IMR-90 (cell line): ENCODE data around the gene LIMCH1. TPM values are rescaled to one million over a fixed set of nuclear protein-coding genes. Genes with fewer than 3 reads are reported as not detected.

ENCODE experiments used
- ATAC-seq: fragments of 200-7000 bp; cut with Tn5 transposase; 2 replicates; pipeline ENCODE4 v1.9.1; 2020; ENCODE audit warnings: low read depth, mild to moderate bottlenecking, moderate library complexity
- BruUV-seq: library from RNA; stranded (reverse); fragments of 400-500 nt; replicated peaks from 2 replicates; lab custom pipeline; 2021; lab: Mats Ljungman, UMichigan
- CTCF ChIA-PET: fragments of 300-600 bp; formaldehyde crosslinking; extraction: SDS; loops from one replicate; lab custom pipeline; 2021; ENCODE audit warnings: antibody characterized with exemption; lab: Yijun Ruan, JAX
- POLR2A ChIA-PET: fragments of 300-600 bp; sonication (Branson Sonifier 250); formaldehyde crosslinking; loops from one replicate; lab custom pipeline; 2022; ENCODE audit warnings: antibody characterized with exemption; ENCODE audit not compliant: unreplicated experiment; lab: Charles Lee
- DNase-seq: peaks from one replicate; pipeline ENCODE4 v3.0.0; 2013
- H2AFZ ChIP-seq: replicated peaks from 2 replicates; pipeline ENCODE3; 2013; ENCODE audit warnings: low read length, mild to moderate bottlenecking; ENCODE audit not compliant: poor library complexity
- H2AK5ac ChIP-seq: 2 replicates; pipeline ENCODE4 v1.6.1; 2013; ENCODE audit warnings: low read depth, low read length, inconsistent platforms
- H2AK9ac ChIP-seq: replicated peaks from 2 replicates; pipeline ENCODE3; 2013; ENCODE audit warnings: mild to moderate bottlenecking, low read depth, low read length, moderate library complexity; ENCODE audit not compliant: poor library complexity
- H2BK120ac ChIP-seq: 2 replicates; pipeline ENCODE4 v1.6.1; 2013; ENCODE audit warnings: low read depth, low read length, inconsistent platforms
- H2BK15ac ChIP-seq: 3 replicates; pipeline ENCODE4 v1.6.1; 2013; ENCODE audit warnings: low read depth, low read length, inconsistent platforms
- H2BK20ac ChIP-seq: 2 replicates; pipeline ENCODE4 v1.6.1; 2013; ENCODE audit warnings: low read depth, mild to moderate bottlenecking, inconsistent platforms, low read length, moderate library complexity
- H2BK5ac ChIP-seq: 2 replicates; pipeline ENCODE4 v1.6.1; 2013; ENCODE audit warnings: mild to moderate bottlenecking, low read depth, low read length, inconsistent platforms; ENCODE audit not compliant: poor library complexity, severe bottlenecking
- H3K14ac ChIP-seq: replicated peaks from 2 replicates; pipeline ENCODE4 v1.6.1; 2013; ENCODE audit warnings: low read depth, low read length, inconsistent platforms
- H3K18ac ChIP-seq: 2 replicates; pipeline ENCODE4 v1.6.1; 2013; ENCODE audit warnings: low read depth, low read length, control low read depth
- H3K23ac ChIP-seq: 2 replicates; pipeline ENCODE4 v1.6.1; 2013; ENCODE audit warnings: low read depth, low read length, inconsistent platforms
- H3K27ac ChIP-seq: 2 replicates; pipeline ENCODE4 v1.5.1; 2013; ENCODE audit warnings: mild to moderate bottlenecking, control low read depth, low read length; ENCODE audit not compliant: insufficient read depth
- H3K27me3 ChIP-seq: 2 replicates; pipeline ENCODE4 v1.6.1; 2013; ENCODE audit warnings: low read length; ENCODE audit not compliant: control insufficient read depth, insufficient read depth
- H3K36me3 ChIP-seq: 2 replicates; pipeline ENCODE4 v1.6.1; 2013; ENCODE audit warnings: low read length, mixed read lengths; ENCODE audit not compliant: control insufficient read depth, insufficient read depth
- H3K4ac ChIP-seq: 2 replicates; pipeline ENCODE4 v1.6.1; 2013; ENCODE audit warnings: low read depth, low read length, inconsistent platforms
- H3K4me1 ChIP-seq: 2 replicates; pipeline ENCODE4 v1.6.1; 2013; ENCODE audit warnings: low read length, mixed read lengths; ENCODE audit not compliant: control insufficient read depth, insufficient read depth
- H3K4me2 ChIP-seq: 2 replicates; pipeline ENCODE4 v1.6.1; 2013; ENCODE audit warnings: low read depth, mild to moderate bottlenecking, control low read depth, low read length, moderate library complexity
- H3K4me3 ChIP-seq: 2 replicates; pipeline ENCODE4 v1.5.1; 2013; ENCODE audit warnings: low read depth, mild to moderate bottlenecking, control low read depth, low read length, moderate library complexity; ENCODE audit not compliant: insufficient read depth
- H3K56ac ChIP-seq: 2 replicates; pipeline ENCODE4 v1.6.1; 2013; ENCODE audit warnings: low read length, inconsistent platforms; ENCODE audit not compliant: insufficient read depth; ENCODE audit errors: extremely low read depth
- H3K79me1 ChIP-seq, 2 experiments: 2 replicates each; pipeline ENCODE4 v1.6.1; 2013; ENCODE audit warnings: low read length in 2 of 2, inconsistent platforms in 1 of 2, low read depth in 1 of 2
- H3K9ac ChIP-seq: 2 replicates; pipeline ENCODE4 v1.6.1; 2013; ENCODE audit warnings: low read depth, low read length, control low read depth
- H3K9me1 ChIP-seq: 2 replicates; pipeline ENCODE4 v1.6.1; 2013; ENCODE audit warnings: low read length, inconsistent platforms; ENCODE audit not compliant: insufficient read depth
- H3K9me3 ChIP-seq: 2 replicates; pipeline ENCODE4 v1.6.1; 2013; ENCODE audit warnings: low read length; ENCODE audit not compliant: control insufficient read depth, insufficient read depth
- H4K20me1 ChIP-seq: 2 replicates; pipeline ENCODE4 v1.6.1; 2013; ENCODE audit warnings: low read length, inconsistent platforms; ENCODE audit not compliant: insufficient read depth
- H4K5ac ChIP-seq: 2 replicates; pipeline ENCODE4 v1.6.1; 2013; ENCODE audit warnings: mild to moderate bottlenecking, low read depth, low read length, control low read depth
- H4K8ac ChIP-seq, 2 experiments: 2 replicates each; pipeline ENCODE4 v1.6.1; 2013; ENCODE audit warnings: low read depth in 2 of 2, low read length in 2 of 2, control low read depth in 1 of 2, inconsistent platforms in 1 of 2
- H4K91ac ChIP-seq: 2 replicates; pipeline ENCODE4 v1.6.1; 2013; ENCODE audit warnings: low read depth, low read length, inconsistent platforms; ENCODE audit not compliant: insufficient read depth
- CEBPB ChIP-seq: IDR thresholded peaks from 2 replicates; pipeline ENCODE4 v1.6.1; 2012; ENCODE audit warnings: low read depth, low read length, improper control_type of control experiment
- ELK1 ChIP-seq: fragments of 150-350 bp; IDR thresholded peaks from 2 replicates; pipeline ENCODE4 v1.6.1; 2016; ENCODE audit warnings: low read depth, mild to moderate bottlenecking, low read length, moderate library complexity, borderline replicate concordance
- WGBS, 2 experiments: methylation state at CpG; one replicate each; pipeline versions ENCODE4 v1.1.5 to v1.1.7; 2013; ENCODE audit warnings: missing lambda C conversion rate in 2 of 2; ENCODE audit not compliant: insufficient read length in 1 of 2; ENCODE audit errors: extremely low coverage in 2 of 2; 5-methylcytosine and 5-hydroxymethylcytosine counted together
- dilution Hi-C: fragments of 300-500 bp; cut with HindIII; formaldehyde crosslinking; loops from one replicate; pipeline ENCODE4 v1.14.3; 2018; ENCODE audit warnings: low sequenced_read_pairs; ENCODE audit not compliant: unreplicated experiment
- in situ Hi-C: fragments of 300-500 bp; cut with MboI; formaldehyde crosslinking; loops from 3 replicates; pipeline ENCODE4 v1.14.3; 2019; ENCODE audit warnings: low sequenced_read_pairs, inconsistent platforms, mixed read lengths
- intact Hi-C: fragments of 100-400 bp; cut with micrococcal nuclease; formaldehyde crosslinking; loops from 2 replicates; pipeline ENCODE4 v1.10.0; 2022
- polyA plus RNA-seq, 3 experiments: library from polyadenylated mRNA; depleted of rRNA; stranded (reverse); fragments of >200 nt; gene quantifications; 2 replicates each; pipeline ENCODE4 v1.2.3, GENCODE V29; 2012; ENCODE audit warnings: low replicate concordance in 1 of 3
- total RNA-seq: library from RNA; depleted of rRNA; stranded (reverse); fragments of >200 nt; gene quantifications from 2 replicates; pipeline ENCODE4 v1.2.3, GENCODE V29; 2012
- TF ChIP-seq, protein P1 (sequence below): fragments of 150-350 bp; IDR thresholded peaks from 2 replicates; pipeline ENCODE4 v1.6.1; 2017; ENCODE audit warnings: mild to moderate bottlenecking, antibody characterized with exemption, low read length, low read depth

LIMCH1 gene
- total and polyA plus RNA-seq, 2 of the 4 experiments (the other 2 are of a cell fraction): 0.89 to 2.9 TPM

DNA sequence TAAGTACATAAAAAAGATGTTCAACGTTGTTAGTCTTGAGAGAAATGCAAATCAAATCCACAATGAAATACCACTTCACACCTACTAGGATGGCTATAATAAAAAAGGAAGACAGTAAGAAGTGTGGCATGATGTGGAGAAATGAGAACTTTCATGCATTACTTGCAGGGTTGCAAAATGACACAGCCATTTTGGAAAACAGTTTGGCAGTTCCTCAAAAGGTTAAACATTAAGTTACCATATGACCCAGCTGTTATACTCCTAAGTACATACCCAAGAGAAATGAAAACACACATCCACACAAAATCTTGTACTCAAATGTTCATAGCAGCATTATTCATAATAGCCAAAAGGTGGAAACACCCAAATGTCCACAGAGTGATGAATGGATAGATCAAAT lies 25.8 kb upstream of the LIMCH1 start:
- H4K91ac ChIP-seq: no peak overlapping the region
- DNase-seq: no peak
- CTCF ChIA-PET: no interaction called here

More for the DNA sequence above, 25.8 kb upstream of the LIMCH1 start:
- Histone ChIP-seq H3K14ac (no peak overlapping the region), H3K9me3 (no peaks in the 10 kb centered on the region), H3K27ac (no peak overlapping the region), H3K4me3 (no peak overlapping the region), H3K18ac (no peak overlapping the region), H3K9ac (no peak overlapping the region), H2BK20ac (no peak overlapping the region), H2BK5ac (no peak overlapping the region), H4K8ac (no peak overlapping the region), H3K9me1 (no peaks in the 10 kb centered on the region), H2AFZ (no peak overlapping the region), H3K56ac (no peak overlapping the region), H3K4ac (no peak overlapping the region), H3K4me2 (no peak overlapping the region), H3K27me3 (no peaks in the 10 kb centered on the region), H2AK9ac (no peak overlapping the region), H3K23ac (no peak overlapping the region), H2BK120ac (no peak overlapping the region), H3K36me3 (no peaks in the 10 kb centered on the region), H3K79me1 (no peaks in the 10 kb centered on the region), H4K5ac (no peak overlapping the region), H4K20me1 (no peaks in the 10 kb centered on the region), H2AK5ac (no peak overlapping the region), H3K4me1 (peaks cover 2% of the 10 kb centered on the region; the same call in 1 of the 2 replicates), H2BK15ac (no peak overlapping the region)
- POLR2A ChIA-PET: no interaction called here
- TF ChIP-seq CEBPB (no peak), ELK1 (no peak)
- TF ChIP-seq, protein P1, sequence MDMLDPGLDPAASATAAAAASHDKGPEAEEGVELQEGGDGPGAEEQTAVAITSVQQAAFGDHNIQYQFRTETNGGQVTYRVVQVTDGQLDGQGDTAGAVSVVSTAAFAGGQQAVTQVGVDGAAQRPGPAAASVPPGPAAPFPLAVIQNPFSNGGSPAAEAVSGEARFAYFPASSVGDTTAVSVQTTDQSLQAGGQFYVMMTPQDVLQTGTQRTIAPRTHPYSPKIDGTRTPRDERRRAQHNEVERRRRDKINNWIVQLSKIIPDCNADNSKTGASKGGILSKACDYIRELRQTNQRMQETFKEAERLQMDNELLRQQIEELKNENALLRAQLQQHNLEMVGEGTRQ: no peak
- no CpG with 5 or more reads among the region's 1 CpG for WGBS, 2 experiments
- intact Hi-C loops (no loop called here), dilution Hi-C loops (no loop called here), in situ Hi-C loops (no loop called here)
- no TSS peak for BruUV-seq
- ATAC-seq: no peak
